KOPT-K1 (cell line): ENCODE measurements around the gene NRXN3.
"Not testable (repeated sequence)": the region's sequence is repeated elsewhere in the genome, so short reads cannot be mapped to it uniquely, and the experiment has no call there.

Source experiments
- H3K27ac ChIP-seq: fragments of 200-600 bp; sonication (generic); 2 replicates; pipeline ENCODE4 v1.5.1; 2016; ENCODE audit warnings: antibody characterized with exemption, mild to moderate bottlenecking, low read depth, low read length; ENCODE audit not compliant: poor library complexity, severe bottlenecking
- H3K36me3 ChIP-seq: fragments of 200-600 bp; sonication (generic); 2 replicates; pipeline ENCODE4 v1.5.1; 2017; ENCODE audit warnings: antibody characterized with exemption, mild to moderate bottlenecking, low read length, moderate library complexity; ENCODE audit not compliant: insufficient read depth
- H3K9me3 ChIP-seq: fragments of 200-600 bp; sonication (generic); 2 replicates; pipeline ENCODE4 v1.5.1; 2017; ENCODE audit warnings: antibody characterized with exemption, low read length, mild to moderate bottlenecking; ENCODE audit not compliant: insufficient read depth, poor library complexity, severe bottlenecking

NRXN3 gene

DNA sequence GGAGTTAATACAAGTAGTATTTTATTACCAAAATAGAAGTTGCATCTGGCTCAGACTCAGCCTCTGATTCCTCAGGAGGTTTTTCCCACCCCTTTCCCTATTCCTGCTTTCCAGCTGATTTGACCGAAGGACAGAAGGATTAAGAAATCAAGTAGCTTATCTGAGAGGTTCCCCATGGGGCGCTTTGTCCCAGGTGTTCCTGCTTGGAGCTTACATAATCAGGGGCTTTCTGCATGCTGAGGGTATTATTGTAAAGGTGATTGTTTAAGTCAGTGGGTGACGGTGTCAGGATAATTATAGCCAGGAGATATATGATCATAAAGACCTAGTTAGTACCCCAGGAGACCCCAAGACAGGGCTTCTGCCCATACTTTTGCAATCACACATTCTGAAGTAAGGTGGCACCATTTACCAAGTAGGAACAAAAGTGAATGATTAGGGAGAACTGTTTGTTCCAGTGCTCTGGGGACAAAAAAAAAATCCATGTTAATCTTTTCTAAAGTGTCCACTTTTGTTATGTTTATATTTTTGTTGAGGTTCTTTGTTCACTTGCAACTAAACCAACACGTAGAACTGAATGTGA lies 921.3 kb downstream of the NRXN3 start:
- no peak overlapping the region for H3K27ac ChIP-seq
- no peaks in the 10 kb centered on the region for H3K36me3 ChIP-seq
- H3K9me3 ChIP-seq: no peaks in the 10 kb centered on the region

- H3K9me3 ChIP-seq: no peaks in the 10 kb centered on the region
- no peak overlapping the region for H3K27ac ChIP-seq
- H3K36me3 ChIP-seq: no peaks in the 10 kb centered on the region
Observed at GRCh38 chr14:79093531-79093930, 923.4 kb downstream of the NRXN3 start.

- Histone ChIP-seq H3K27ac (no peak overlapping the region), H3K36me3 (no peaks in the 10 kb centered on the region), H3K9me3 (no peaks in the 10 kb centered on the region)
Observed at GRCh38 chr14:79094951-79095350, 924.8 kb downstream of the NRXN3 start.

DNA sequence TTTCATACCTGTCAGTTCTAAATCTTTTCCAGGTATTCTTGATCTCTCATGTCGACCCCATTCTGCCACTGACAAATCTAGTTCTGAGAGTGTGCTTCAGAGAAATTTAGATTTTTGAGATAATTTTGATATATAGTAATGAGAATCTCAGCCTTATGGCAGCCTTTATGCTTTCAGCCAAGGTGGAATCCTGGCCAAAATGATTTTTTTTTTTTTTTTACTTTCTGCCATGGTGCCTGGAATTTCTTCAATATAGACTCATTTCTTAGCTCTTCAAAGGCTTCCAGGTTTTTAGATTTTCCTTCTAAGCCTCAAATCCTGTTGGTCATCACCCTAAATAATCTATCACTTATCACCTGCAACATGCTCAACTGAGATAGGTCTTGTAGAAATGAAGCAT lies 926.6 kb downstream of the NRXN3 start:
- H3K27ac ChIP-seq: no peak overlapping the region
- H3K9me3 ChIP-seq: no peaks in the 10 kb centered on the region
- H3K36me3 ChIP-seq: no peaks in the 10 kb centered on the region

GRCh38 chr14:79098324-79098723 lies 928.2 kb downstream of the NRXN3 start:
- Histone ChIP-seq H3K9me3 (no peaks in the 10 kb centered on the region), H3K36me3 (no peaks in the 10 kb centered on the region), H3K27ac (no peak overlapping the region)

- Histone ChIP-seq H3K27ac (no peak overlapping the region), H3K9me3 (no peaks in the 10 kb centered on the region), H3K36me3 (no peaks in the 10 kb centered on the region)
Observed at GRCh38 chr14:79100578-79100977, 930.4 kb downstream of the NRXN3 start.

- Histone ChIP-seq H3K27ac (no peak overlapping the region), H3K36me3 (no peaks in the 10 kb centered on the region), H3K9me3 (no peaks in the 10 kb centered on the region)
Observed at GRCh38 chr14:79101388-79101787, 931.2 kb downstream of the NRXN3 start.

DNA sequence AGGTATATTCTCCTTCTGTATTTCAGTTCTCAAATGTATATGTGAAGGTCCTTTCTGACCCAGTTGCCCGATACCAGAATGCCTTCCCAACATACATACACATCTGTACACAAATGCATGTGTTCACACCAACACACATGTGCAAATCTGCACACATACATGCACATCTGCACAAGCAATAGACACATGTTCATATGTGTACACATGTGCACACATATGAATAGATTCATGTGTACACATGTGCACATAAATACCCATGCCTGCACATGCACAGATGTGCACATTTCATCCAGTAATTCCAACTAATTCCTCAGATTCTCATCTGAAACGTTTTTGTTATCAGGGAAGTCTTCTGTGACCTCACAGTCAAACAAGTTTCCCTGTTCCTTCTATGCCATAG lies 933.6 kb downstream of the NRXN3 start:
- no peak overlapping the region for H3K27ac ChIP-seq
- no peaks in the 10 kb centered on the region for H3K9me3 ChIP-seq
- H3K36me3 ChIP-seq: no peaks in the 10 kb centered on the region

- not testable (repeated sequence) for H3K9me3 ChIP-seq, H3K36me3 ChIP-seq, H3K27ac ChIP-seq
Observed at GRCh38 chr14:79110564-79110963, 940.4 kb downstream of the NRXN3 start.

- no peaks in the 10 kb centered on the region for H3K36me3 ChIP-seq
- no peak overlapping the region for H3K27ac ChIP-seq
Observed at GRCh38 chr14:79111987-79112501, 941.9 kb downstream of the NRXN3 start.

GRCh38 chr14:79117561-79117960 lies 947.4 kb downstream of the NRXN3 start:
- no peak overlapping the region for H3K27ac ChIP-seq
- H3K36me3 ChIP-seq: no peaks in the 10 kb centered on the region
- no peaks in the 10 kb centered on the region for H3K9me3 ChIP-seq

More at GRCh38 chr14:79111987-79112501, 941.9 kb downstream of the NRXN3 start:
- H3K9me3 ChIP-seq: no peaks in the 10 kb centered on the region

GRCh38 chr14:79118291-79118690 lies 948.1 kb downstream of the NRXN3 start:
- Histone ChIP-seq H3K36me3 (no peaks in the 10 kb centered on the region), H3K9me3 (no peaks in the 10 kb centered on the region), H3K27ac (no peak overlapping the region)

- H3K9me3 ChIP-seq: no peaks in the 10 kb centered on the region
Observed at GRCh38 chr14:79134361-79134760, 964.2 kb downstream of the NRXN3 start.

DNA sequence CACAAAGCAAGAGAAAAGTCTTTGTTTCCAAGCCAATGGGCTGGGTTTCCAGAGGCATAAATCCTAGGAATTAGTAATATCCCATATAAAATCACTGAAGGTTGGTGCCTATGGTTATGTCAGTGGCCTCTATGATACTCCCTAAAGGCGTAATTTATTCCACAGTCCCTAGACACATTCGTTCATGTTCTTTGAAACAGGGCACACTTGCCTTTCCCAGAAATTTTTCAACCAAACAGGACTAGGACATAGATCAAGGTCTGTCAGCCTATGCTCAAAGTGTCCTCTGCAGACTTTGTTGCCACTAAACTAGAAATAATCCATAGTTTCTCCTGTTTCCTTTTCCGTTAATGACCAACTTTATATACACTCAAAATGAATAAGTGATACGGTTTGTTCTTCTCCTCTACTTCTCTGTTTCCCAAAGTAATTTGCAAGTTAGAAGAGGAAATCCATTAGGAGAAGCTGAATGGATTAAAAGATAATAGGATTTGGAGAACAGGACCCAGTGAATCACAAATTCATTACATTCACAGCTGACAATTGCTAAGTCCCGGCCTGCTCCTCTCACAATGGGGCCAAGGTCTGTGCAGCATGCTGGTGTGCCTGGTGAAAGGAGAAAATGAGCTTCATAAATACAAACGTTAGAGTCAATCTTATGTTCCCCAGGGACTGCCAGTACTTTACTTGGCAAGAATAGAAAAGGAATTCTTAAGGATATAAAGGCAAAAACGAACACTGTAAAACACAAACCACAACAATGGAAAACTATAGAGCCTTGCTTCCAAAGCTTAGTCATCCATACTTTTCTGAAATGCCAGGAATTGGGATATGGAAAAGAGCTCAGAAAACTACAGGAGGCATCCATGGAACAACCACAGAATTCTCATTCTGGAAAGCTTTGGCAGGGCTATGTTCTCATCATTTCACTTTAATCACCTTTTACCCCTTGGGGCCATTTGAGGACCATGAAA lies 966.2 kb downstream of the NRXN3 start:
- H3K9me3 ChIP-seq: no peaks in the 10 kb centered on the region
- H3K27ac ChIP-seq: no peak overlapping the region
- no peaks in the 10 kb centered on the region for H3K36me3 ChIP-seq

More at GRCh38 chr14:79134361-79134760, 964.2 kb downstream of the NRXN3 start:
- no peaks in the 10 kb centered on the region for H3K36me3 ChIP-seq
- H3K27ac ChIP-seq: no peak overlapping the region

- Histone ChIP-seq H3K27ac (no peak overlapping the region), H3K9me3 (no peaks in the 10 kb centered on the region), H3K36me3 (no peaks in the 10 kb centered on the region)
Observed at GRCh38 chr14:79137045-79137430, 966.9 kb downstream of the NRXN3 start.
